Measurements from ENCODE around the gene TMPRSS13.

The TMPRSS13 gene

GRCh38 chr11:117852309-117852708 lies 76.9 kb downstream of the TMPRSS13 start:
- TF ChIP-seq, protein P1, sequence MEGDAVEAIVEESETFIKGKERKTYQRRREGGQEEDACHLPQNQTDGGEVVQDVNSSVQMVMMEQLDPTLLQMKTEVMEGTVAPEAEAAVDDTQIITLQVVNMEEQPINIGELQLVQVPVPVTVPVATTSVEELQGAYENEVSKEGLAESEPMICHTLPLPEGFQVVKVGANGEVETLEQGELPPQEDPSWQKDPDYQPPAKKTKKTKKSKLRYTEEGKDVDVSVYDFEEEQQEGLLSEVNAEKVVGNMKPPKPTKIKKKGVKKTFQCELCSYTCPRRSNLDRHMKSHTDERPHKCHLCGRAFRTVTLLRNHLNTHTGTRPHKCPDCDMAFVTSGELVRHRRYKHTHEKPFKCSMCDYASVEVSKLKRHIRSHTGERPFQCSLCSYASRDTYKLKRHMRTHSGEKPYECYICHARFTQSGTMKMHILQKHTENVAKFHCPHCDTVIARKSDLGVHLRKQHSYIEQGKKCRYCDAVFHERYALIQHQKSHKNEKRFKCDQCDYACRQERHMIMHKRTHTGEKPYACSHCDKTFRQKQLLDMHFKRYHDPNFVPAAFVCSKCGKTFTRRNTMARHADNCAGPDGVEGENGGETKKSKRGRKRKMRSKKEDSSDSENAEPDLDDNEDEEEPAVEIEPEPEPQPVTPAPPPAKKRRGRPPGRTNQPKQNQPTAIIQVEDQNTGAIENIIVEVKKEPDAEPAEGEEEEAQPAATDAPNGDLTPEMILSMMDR (IDR thresholded peaks at IDR 0.05; ENCODE audit: insufficient read depth, low read depth, low read length, missing control alignments), result no peak
- H3K4me3 ChIP-seq (ENCODE audit: low read length), result no peak overlapping the region
- no peak for DNase-seq (ENCODE audit: low read depth)

DNA sequence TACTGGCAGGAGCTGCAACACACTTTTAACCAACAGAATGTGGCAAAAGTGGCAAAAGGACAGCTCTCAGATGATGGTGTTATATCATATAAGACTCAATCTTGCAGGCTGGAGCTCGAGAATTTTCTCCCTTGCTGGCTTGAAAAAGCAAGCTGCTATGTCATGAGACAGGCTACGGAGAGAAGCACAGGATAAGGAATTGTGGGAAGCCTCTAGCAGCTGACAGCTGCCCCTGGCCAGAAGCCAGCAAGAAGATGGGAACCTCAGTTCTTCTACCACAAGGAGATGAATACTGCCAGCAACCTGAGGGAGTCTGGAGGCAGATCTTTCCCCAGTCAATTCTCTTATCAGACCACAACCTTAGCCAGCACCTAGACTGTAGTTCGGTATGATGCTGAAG lies 77.3 kb downstream of the TMPRSS13 start:
- TF ChIP-seq, protein P1 (IDR thresholded peaks at IDR 0.05; ENCODE audit: insufficient read depth, low read depth, low read length, missing control alignments), result no peak
- no peak for DNase-seq (ENCODE audit: low read depth)

DNA sequence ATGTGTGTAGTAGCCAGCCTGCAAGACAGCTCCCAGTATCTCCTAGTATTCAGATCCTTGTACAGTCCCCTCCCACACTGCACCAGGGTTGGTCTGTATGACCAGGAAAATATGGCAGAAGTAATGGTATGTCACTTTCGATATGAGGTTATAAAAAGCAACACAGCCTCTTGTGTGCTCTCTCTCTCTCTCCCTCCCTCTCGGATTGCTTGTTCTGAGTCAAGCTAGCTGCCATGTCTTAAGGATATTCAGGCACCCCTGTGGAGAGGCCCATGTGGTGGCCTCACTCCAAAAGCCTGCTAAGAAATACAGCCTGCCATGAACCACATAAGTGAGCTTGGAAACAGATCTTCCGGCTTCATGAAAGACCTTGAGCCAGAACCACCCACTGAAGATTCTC lies 78.1 kb downstream of the TMPRSS13 start:
- TF ChIP-seq, protein P1 (IDR thresholded peaks at IDR 0.05; ENCODE audit: insufficient read depth, low read depth, low read length, missing control alignments), result no peak
- DNase-seq (ENCODE audit: low read depth), result no peak
- no peak overlapping the region for H3K4me3 ChIP-seq (ENCODE audit: low read length)

More for the DNA sequence above, 77.3 kb downstream of the TMPRSS13 start:
- no peak overlapping the region for H3K4me3 ChIP-seq (ENCODE audit: low read length)

Measured in epithelial cell of esophagus (primary cell).